GM23248 (cell line): Measurements from ENCODE around the gene DCANP1. TPM values are rescaled to one million over a fixed set of nuclear protein-coding genes. Genes with fewer than 3 reads are reported as not detected.
A peak's percentile ranks its signal among the peaks of the same experiment; 100 is the strongest.

ENCODE experiments used
- DNase-seq: peaks from one replicate; pipeline ENCODE4 v3.0.0-alpha.2; 2015
- H2AFZ ChIP-seq: fragments of 200-600 bp; sonication (generic); 2 replicates; pipeline ENCODE4 v1.6.1; 2016; ENCODE audit warnings: antibody characterized with exemption
- H3F3A ChIP-seq: fragments of 200-600 bp; sonication (generic); 2 replicates; pipeline ENCODE4 v1.6.1; 2016; ENCODE audit warnings: mild to moderate bottlenecking, antibody characterized with exemption, mixed run types; ENCODE audit not compliant: insufficient read depth
- H3K27ac ChIP-seq: fragments of 200-600 bp; sonication (generic); 2 replicates; pipeline ENCODE4 v1.5.1; 2016; ENCODE audit warnings: mild to moderate bottlenecking
- H3K27me3 ChIP-seq: fragments of 200-600 bp; sonication (generic); replicated peaks from 2 replicates; pipeline ENCODE4 v1.6.1; 2016; ENCODE audit warnings: mild to moderate bottlenecking; ENCODE audit not compliant: insufficient read depth
- H3K36me3 ChIP-seq: fragments of 200-600 bp; sonication (generic); 2 replicates; pipeline ENCODE4 v1.6.1; 2016; ENCODE audit warnings: low read depth, mild to moderate bottlenecking
- H3K4me1 ChIP-seq: fragments of 200-600 bp; sonication (generic); 2 replicates; pipeline ENCODE4 v1.6.1; 2016; ENCODE audit warnings: mild to moderate bottlenecking; ENCODE audit not compliant: insufficient read depth
- H3K4me2 ChIP-seq: fragments of 200-600 bp; sonication (generic); one replicate; pipeline ENCODE4 v1.6.1; 2016; ENCODE audit warnings: mild to moderate bottlenecking; ENCODE audit not compliant: unreplicated experiment
- H3K4me3 ChIP-seq: fragments of 200-600 bp; sonication (generic); 2 replicates; pipeline ENCODE4 v1.5.1; 2016; ENCODE audit warnings: mild to moderate bottlenecking
- H3K79me2 ChIP-seq: fragments of 200-600 bp; sonication (generic); 2 replicates; pipeline ENCODE4 v1.6.1; 2016; ENCODE audit warnings: mild to moderate bottlenecking; ENCODE audit not compliant: insufficient read depth
- H3K9ac ChIP-seq: fragments of 200-600 bp; sonication (generic); 2 replicates; pipeline ENCODE4 v1.6.1; 2016; ENCODE audit warnings: mild to moderate bottlenecking
- H3K9me2 ChIP-seq: fragments of 200-600 bp; sonication (generic); 2 replicates; pipeline ENCODE4 v1.6.1; 2016; ENCODE audit warnings: mixed run types, mild to moderate bottlenecking, moderate library complexity; ENCODE audit not compliant: insufficient read depth
- H3K9me3 ChIP-seq: fragments of 200-600 bp; sonication (generic); one replicate; pipeline ENCODE4 v1.6.1; 2017; ENCODE audit warnings: low read depth
- H4K20me1 ChIP-seq: fragments of 200-600 bp; sonication (generic); 2 replicates; pipeline ENCODE4 v1.6.0; 2016; ENCODE audit not compliant: insufficient read depth
- EZH2 ChIP-seq: fragments of 200-600 bp; sonication (generic); IDR thresholded peaks from 2 replicates; pipeline ENCODE4 v1.6.1; 2018; ENCODE audit warnings: antibody characterized with exemption, mild to moderate bottlenecking; ENCODE audit not compliant: insufficient read depth, poor library complexity, severe bottlenecking
- EZH2phosphoT487 ChIP-seq: fragments of 200-600 bp; sonication (generic); IDR thresholded peaks from 2 replicates; pipeline ENCODE4 v1.6.1; 2018; ENCODE audit warnings: antibody characterized with exemption, moderate library complexity, mild to moderate bottlenecking, low read depth; ENCODE audit not compliant: insufficient read depth
- WGBS, 2 experiments: methylation state at CpG; one replicate each; pipeline ENCODE4 v1.1.6; 2015 to 2017; ENCODE audit warnings: low lambda C conversion rate in 2 of 2, low coverage in 1 of 2; ENCODE audit errors: missing lambda C conversion rate in 2 of 2; 5-methylcytosine and 5-hydroxymethylcytosine counted together
- in situ Hi-C: fragments of 300-500 bp; cut with MboI; formaldehyde crosslinking; loops from 2 replicates; pipeline ENCODE4 v1.15.0; 2020
- polyA plus RNA-seq: library from polyadenylated mRNA; unstranded; fragments of >200 nt; fragmentation: Nextera tagmentation; extraction: Ambion mirVana; gene quantifications from 2 replicates; pipeline ENCODE4 v1.2.1, GENCODE V29; 2016
- total RNA-seq: library from RNA; depleted of rRNA; stranded (reverse); fragments of >200 nt; shearing (Covaris generic); gene quantifications from 2 replicates; pipeline ENCODE4 v1.2.3, GENCODE V29; 2014

DCANP1 gene
- total and polyA plus RNA-seq, 2 experiments from 2014 or later, result not detected

- H3K4me3 ChIP-seq, result no peak overlapping the region
- in situ Hi-C loops, result no loop called here
- DNase-seq, result no peak
- no peak overlapping the region for H3K27ac ChIP-seq
- no peak overlapping the region for H2AFZ ChIP-seq
- 62 to 67% methylated on average over 11 of the region's 11 CpGs for WGBS, 2 experiments
- no peaks in the 10 kb centered on the region for H3K36me3 ChIP-seq
- TF ChIP-seq EZH2 (no peak), EZH2phosphoT487 (no peak)
- no peaks in the 10 kb centered on the region for H3K79me2 ChIP-seq
- H3K4me1 ChIP-seq, result peaks cover 5% of the 10 kb centered on the region; the same call in 1 of the 2 replicates
- no peaks in the 10 kb centered on the region for H3K9me3 ChIP-seq
- H3K27me3 ChIP-seq, result no peaks in the 10 kb centered on the region
- H4K20me1 ChIP-seq, result no peaks in the 10 kb centered on the region
- no peak overlapping the region for H3K4me2 ChIP-seq
- H3F3A ChIP-seq, result no peaks in the 10 kb centered on the region
- no peaks in the 10 kb centered on the region for H3K9me2 ChIP-seq
- no peak overlapping the region for H3K9ac ChIP-seq
These were observed 7.6 kb downstream of the DCANP1 start for GRCh38 chr5:135439231-135440205.

- no peak for TF ChIP-seq EZH2
- in situ Hi-C loops, result no loop called here
These were observed 8.4 kb downstream of the DCANP1 start for GRCh38 chr5:135438636-135439221.

GRCh38 chr5:135437796-135438560, 9.2 kb downstream of the DCANP1 start:
- Histone ChIP-seq H2AFZ (no peak overlapping the region), H3K27ac (0 out of 2 replicates have a peak overlapping the region, but pooled peaks have one; percentile 8), H3K9me2 (no peaks in the 10 kb centered on the region), H3K4me1 (peaks cover 12% of the 10 kb centered on the region; the same call in 1 of the 2 replicates), H3K36me3 (no peaks in the 10 kb centered on the region), H3K9me3 (no peaks in the 10 kb centered on the region), H3F3A (no peaks in the 10 kb centered on the region), H3K4me3 (no peak overlapping the region), H4K20me1 (no peaks in the 10 kb centered on the region), H3K9ac (no peak overlapping the region), H3K27me3 (no peaks in the 10 kb centered on the region), H3K4me2 (no peak overlapping the region), H3K79me2 (no peaks in the 10 kb centered on the region)
- 21% methylated on average over 13 of the region's 13 CpGs for WGBS, 2 experiments
- TF ChIP-seq EZH2, result no peak
- no peak for TF ChIP-seq EZH2phosphoT487
- in situ Hi-C loops, result no loop called here
- DNase-seq, result peak; percentile 94

More at GRCh38 chr5:135438636-135439221, 8.4 kb downstream of the DCANP1 start:
- no peak overlapping the region for H3K4me3 ChIP-seq
- H3K27ac ChIP-seq, result no peak overlapping the region
- 57 to 66% methylated on average over 10 of the region's 10 CpGs for WGBS, 2 experiments
- peaks cover 10% of the 10 kb centered on the region; the same call in 1 of the 2 replicates for H3K4me1 ChIP-seq
- H3K79me2 ChIP-seq, result no peaks in the 10 kb centered on the region
- no peaks in the 10 kb centered on the region for H3K9me2 ChIP-seq
- no peak for DNase-seq
- no peaks in the 10 kb centered on the region for H3F3A ChIP-seq
- H4K20me1 ChIP-seq, result no peaks in the 10 kb centered on the region
- H3K4me2 ChIP-seq, result no peak overlapping the region
- H3K9me3 ChIP-seq, result no peaks in the 10 kb centered on the region
- H2AFZ ChIP-seq, result no peak overlapping the region
- no peaks in the 10 kb centered on the region for H3K27me3 ChIP-seq
- H3K9ac ChIP-seq, result no peak overlapping the region
- H3K36me3 ChIP-seq, result no peaks in the 10 kb centered on the region

DNA sequence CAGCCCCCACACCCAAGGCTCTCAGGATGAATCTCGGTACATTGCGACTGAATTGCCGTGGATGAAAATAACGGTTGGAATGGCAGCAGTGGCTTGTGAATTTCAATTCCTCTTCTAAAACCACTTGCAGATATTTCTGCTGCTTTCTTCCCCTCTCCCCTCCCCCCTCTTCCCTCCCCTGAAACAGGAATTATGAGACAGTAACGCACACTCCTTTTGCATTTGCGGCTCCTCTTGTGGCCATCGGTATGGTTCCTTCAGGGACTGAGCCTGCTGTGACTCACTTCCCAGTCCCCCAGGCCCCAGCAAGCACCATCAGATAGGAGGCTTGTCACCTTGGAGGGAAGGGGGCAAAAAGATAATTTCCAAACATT, 9.7 kb downstream of the DCANP1 start:
- Histone ChIP-seq H3K9ac (no peak overlapping the region), H3K27ac (no peak overlapping the region), H3K27me3 (no peaks in the 10 kb centered on the region), H3F3A (no peaks in the 10 kb centered on the region), H2AFZ (no peak overlapping the region), H4K20me1 (no peaks in the 10 kb centered on the region), H3K4me2 (no peak overlapping the region), H3K79me2 (no peaks in the 10 kb centered on the region), H3K4me3 (no peak overlapping the region), H3K36me3 (no peaks in the 10 kb centered on the region), H3K9me2 (no peaks in the 10 kb centered on the region), H3K9me3 (no peaks in the 10 kb centered on the region), H3K4me1 (peaks cover 12% of the 10 kb centered on the region; the same call in 1 of the 2 replicates)
- 85 to 89% methylated on average over 6 to 7 of the region's 7 CpGs for WGBS, 2 experiments
- in situ Hi-C loops, result no loop called here
- TF ChIP-seq EZH2 (no peak), EZH2phosphoT487 (no peak)
- DNase-seq, result no peak
